HG03108 (cell line): ENCODE results near the gene PPT2.
"Not testable (repeated sequence)": the region's sequence is repeated elsewhere in the genome, so short reads cannot be mapped to it uniquely, and the experiment has no call there.

Experiments
- ATAC-seq: cut with Tn5 transposase; IDR thresholded peaks from one replicate; pipeline ENCODE4 v1.9.1; 2021; ENCODE audit warnings: moderate library complexity; ENCODE audit not compliant: unreplicated experiment

Gene PPT2

GRCh38 chr6:32203426-32204267 is 49.7 kb downstream of the PPT2 start:
- no peak for ATAC-seq

GRCh38 chr6:32204268-32204715 is 50.4 kb downstream of the PPT2 start:
- ATAC-seq, result no peak

DNA sequence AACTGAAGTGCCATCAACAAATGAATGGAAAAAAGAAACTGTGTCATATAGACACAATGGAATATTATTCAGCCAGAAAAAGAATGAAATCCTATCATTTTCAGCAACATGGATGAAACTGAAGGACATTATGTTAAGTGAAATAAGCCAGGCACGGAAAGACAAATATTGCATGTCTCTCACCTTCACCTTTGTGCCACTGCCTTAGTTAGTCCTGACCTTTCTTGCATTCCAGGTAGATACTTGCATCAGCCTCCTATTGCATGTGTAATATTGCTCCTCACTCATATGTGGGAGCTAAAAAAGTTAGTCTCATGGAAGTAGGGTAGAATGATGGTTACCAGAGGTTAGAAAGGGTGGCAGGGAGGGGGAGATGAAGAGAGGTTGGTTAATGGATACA is 55.1 kb downstream of the PPT2 start:
- no peak for ATAC-seq

GRCh38 chr6:32210191-32210601 is 56.3 kb downstream of the PPT2 start:
- no peak for ATAC-seq

DNA sequence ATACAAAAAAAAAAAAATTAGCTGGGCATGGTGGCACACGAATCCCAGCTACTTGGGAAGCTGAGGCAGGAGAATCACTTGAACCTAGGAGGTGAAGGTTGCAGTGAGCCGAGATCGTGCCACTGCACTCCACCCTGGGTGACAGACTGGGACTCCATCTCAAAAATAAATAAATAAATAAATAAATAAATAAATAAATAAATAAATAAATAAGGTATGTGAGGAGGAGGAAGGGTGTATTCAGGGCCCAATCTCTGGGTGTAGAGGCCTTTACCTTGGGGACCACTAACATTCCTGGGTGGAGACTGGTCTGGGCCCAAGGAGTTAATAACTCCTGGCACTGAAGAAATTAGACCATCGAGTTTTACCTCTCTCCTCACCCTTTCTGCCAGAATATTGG is 57.5 kb downstream of the PPT2 start:
- ATAC-seq, result not testable (repeated sequence)

DNA sequence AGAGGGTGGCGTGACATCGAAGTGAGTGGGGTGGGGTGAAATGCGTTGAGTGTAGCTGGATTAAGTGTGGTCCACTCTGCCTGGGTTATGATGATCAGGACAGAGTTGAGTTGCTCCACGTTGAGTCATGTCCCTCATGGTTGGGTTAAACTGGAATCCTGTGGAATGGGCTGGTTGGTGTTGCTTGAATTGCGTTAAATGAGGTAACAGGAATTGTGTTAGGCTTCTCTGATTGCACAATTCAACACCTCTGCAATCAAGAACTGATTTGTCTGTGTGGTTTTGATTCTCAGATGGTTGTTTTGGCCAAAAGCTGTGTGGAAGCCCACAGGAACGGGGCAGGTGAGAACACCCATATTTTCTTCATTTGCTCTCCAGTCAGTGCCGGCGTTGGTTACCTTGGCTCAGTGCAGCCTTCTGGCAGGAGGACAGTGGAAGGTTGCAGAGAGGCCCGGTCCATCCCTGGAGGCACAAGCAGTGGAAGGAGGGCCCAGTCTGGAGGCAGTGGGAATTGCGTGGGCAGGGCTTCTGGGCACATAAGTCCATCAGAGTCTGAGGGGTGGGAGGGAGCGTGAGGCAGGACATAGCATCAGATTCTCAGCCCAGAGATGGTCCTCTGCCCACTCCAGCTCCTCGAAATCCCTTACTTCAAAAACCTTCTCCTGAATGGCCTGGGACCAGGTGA is 58.3 kb downstream of the PPT2 start:
- ATAC-seq, result no peak
